OCI-LY3 (cell line): ENCODE measurements around the gene ECT2.
"Not testable (repeated sequence)": the region's sequence is repeated elsewhere in the genome, so short reads cannot be mapped to it uniquely, and the experiment has no call there.

ENCODE experiments used
- CTCF ChIP-seq: fragments of 200-600, 300-600 bp; sonication (generic); IDR thresholded peaks from 2 replicates; pipeline ENCODE4 v1.5.1; 2014; ENCODE audit warnings: antibody characterized with exemption, low read length, low read depth
- EZH2phosphoT487 ChIP-seq: fragments of 200-600 bp; shearing (Covaris generic); IDR thresholded peaks from 2 replicates; pipeline ENCODE4 v1.6.1; 2018; ENCODE audit warnings: antibody characterized with exemption, mixed run types, low read depth

- TF ChIP-seq CTCF, EZH2phosphoT487: not testable (repeated sequence)
These were observed 9.9 kb downstream of the ECT2 start for GRCh38 chr3:172760416-172760815.
